Panc1 (cell line): ENCODE measurements around the gene BLNK. TPM values are rescaled to one million over a fixed set of nuclear protein-coding genes. Genes with fewer than 3 reads are reported as not detected.

ENCODE experiments used
- ATAC-seq: fragments of 200-7000 bp; cut with Tn5 transposase; 2 replicates; pipeline ENCODE4 v1.9.1; 2020; ENCODE audit warnings: mild to moderate bottlenecking, moderate library complexity
- BruUV-seq: library from RNA; stranded (reverse); fragments of 400-500 nt; replicated peaks from 2 replicates; lab custom pipeline; 2021; lab: Mats Ljungman, UMichigan
- CTCF ChIA-PET: fragments of 300-600 bp; sonication (Branson Sonifier 250); formaldehyde crosslinking; loops from one replicate; lab custom pipeline; 2022; ENCODE audit warnings: antibody characterized with exemption; lab: Charles Lee
- POLR2A ChIA-PET: fragments of 300-600 bp; sonication (Branson Sonifier 250); formaldehyde crosslinking; loops from one replicate; lab custom pipeline; 2022; ENCODE audit warnings: antibody characterized with exemption; lab: Charles Lee
- DNase-seq: peaks from one replicate; pipeline ENCODE4 v3.0.0-alpha.2; 2010; ENCODE audit warnings: low read depth, low spot score
- H3K27ac ChIP-seq: 2 replicates; pipeline ENCODE4 v1.5.1; 2011; ENCODE audit warnings: mild to moderate bottlenecking, low read length, inconsistent platforms
- H3K27me3 ChIP-seq: fragments of 200-500 bp; sonication (Bioruptor generic); 2 replicates; pipeline ENCODE4 v1.6.0; 2014; ENCODE audit warnings: low read length, inconsistent platforms; ENCODE audit not compliant: control insufficient read depth, insufficient read depth
- H3K36me3 ChIP-seq: fragments of 200-500 bp; sonication (Bioruptor generic); 2 replicates; pipeline ENCODE4 v1.5.1; 2014; ENCODE audit warnings: inconsistent platforms, mild to moderate bottlenecking, low read length, moderate library complexity; ENCODE audit not compliant: control insufficient read depth, insufficient read depth
- H3K4me1 ChIP-seq: 2 replicates; pipeline ENCODE4 v1.5.1; 2011; ENCODE audit warnings: inconsistent platforms, mild to moderate bottlenecking, low read length, moderate library complexity; ENCODE audit not compliant: control insufficient read depth, insufficient read depth
- H3K4me3 ChIP-seq, 2 experiments: 2 replicates each; pipeline ENCODE4 v1.5.1; 2011 to 2012; ENCODE audit warnings: low read depth in 2 of 2, low read length in 2 of 2, mild to moderate bottlenecking in 2 of 2, inconsistent platforms in 1 of 2, moderate library complexity in 1 of 2
- H3K9me3 ChIP-seq: fragments of 200-500 bp; sonication (Bioruptor generic); 2 replicates; pipeline ENCODE4 v1.5.1; 2014; ENCODE audit warnings: low read depth, mild to moderate bottlenecking, inconsistent platforms, low read length, moderate library complexity; ENCODE audit not compliant: control insufficient read depth, insufficient read depth
- POLR2AphosphoS5 ChIP-seq: IDR thresholded peaks from 2 replicates; pipeline ENCODE4 v1.6.1; 2012; ENCODE audit warnings: mild to moderate bottlenecking, low read depth, low read length, moderate library complexity
- SIN3A ChIP-seq: IDR thresholded peaks from 2 replicates; pipeline ENCODE4 v1.6.1; 2012; ENCODE audit warnings: low read depth, mild to moderate bottlenecking, low read length, moderate library complexity, borderline replicate concordance; ENCODE audit not compliant: insufficient read depth
- TCF7L2 ChIP-seq: IDR thresholded peaks from 2 replicates; pipeline ENCODE4 v1.6.1; 2011; ENCODE audit warnings: mild to moderate bottlenecking, low read depth, low read length, inconsistent platforms
- in situ Hi-C: cut with HindIII; loops from 2 replicates; pipeline ENCODE4 v1.10.0; 2016; ENCODE audit warnings: low sequenced_read_pairs, low pct_unique_long_range_greater_than_20kb
- intact Hi-C: fragments of 100-400 bp; cut with micrococcal nuclease; formaldehyde crosslinking; loops from one replicate; pipeline ENCODE4 v1.10.0; 2022; ENCODE audit not compliant: unreplicated experiment
- total RNA-seq: library from RNA; stranded (reverse); gene quantifications from one replicate; pipeline ENCODE4 v1.2.1, GENCODE V29; 2021; ENCODE audit not compliant: unreplicated experiment
- TF ChIP-seq, protein P1 (sequence below), 2 experiments: IDR thresholded peaks; 2 replicates each; pipeline ENCODE4 v1.6.1; 2011 to 2012; ENCODE audit warnings: low read depth in 2 of 2, control low read depth in 1 of 2, low read length in 1 of 2, mild to moderate bottlenecking in 1 of 2, moderate library complexity in 1 of 2; ENCODE audit not compliant: insufficient read depth in 1 of 2
- TF ChIP-seq, protein P2 (sequence below): fragments of 450-650 bp; IDR thresholded peaks from 2 replicates; pipeline ENCODE4 v1.5.1; 2017; ENCODE audit warnings: mild to moderate bottlenecking

BLNK gene
- total RNA-seq, 1 experiment from 2014 or later = 0.10 TPM

DNA sequence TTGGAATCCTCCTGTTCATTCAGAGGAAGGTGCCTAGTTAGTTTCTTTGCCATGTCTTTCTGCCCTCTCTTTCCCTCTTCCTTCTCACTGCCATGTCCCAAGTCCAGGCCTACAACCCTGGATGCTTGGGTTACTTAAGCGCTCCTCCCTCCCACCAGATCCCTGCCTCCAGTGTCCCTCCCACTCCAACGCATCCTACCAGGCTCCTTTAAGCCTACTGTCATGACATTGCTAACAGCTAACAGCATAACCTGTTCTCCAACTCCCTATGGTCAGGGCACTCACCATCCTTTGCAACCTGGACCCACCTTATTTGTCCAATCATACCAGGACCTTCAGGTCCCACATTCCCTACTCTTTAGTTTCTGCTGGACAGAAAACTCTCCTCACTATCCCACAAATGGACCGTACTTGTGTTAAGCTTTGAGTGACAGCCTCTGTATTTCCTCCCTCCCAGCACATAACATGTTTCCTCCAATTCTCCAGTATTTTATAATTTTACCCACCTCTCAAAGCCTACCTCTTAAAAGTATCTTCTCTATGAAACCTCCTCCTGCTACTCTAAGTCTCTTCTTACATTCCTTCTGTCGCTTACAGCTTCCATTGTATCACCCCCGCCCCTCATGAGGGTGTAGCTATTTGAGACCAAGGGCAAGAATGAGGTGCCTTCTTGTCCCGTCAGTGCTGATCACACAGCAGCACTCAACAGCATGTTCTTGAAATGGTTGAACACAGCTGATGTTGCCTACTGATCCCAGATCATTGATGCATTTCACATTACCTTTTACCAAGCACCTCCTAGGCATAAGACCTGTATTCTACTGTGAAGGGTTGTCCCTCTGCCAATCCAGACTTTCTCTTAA, 1.7 kb downstream of the BLNK start:
- intact Hi-C loops = no loop called here
- POLR2A ChIA-PET = no interaction called here
- no peak for DNase-seq
- BruUV-seq = no TSS peak
- H3K4me3 ChIP-seq = no peak overlapping the region
- peaks cover 24% of the 10 kb centered on the region for H3K27me3 ChIP-seq
- no peaks in the 10 kb centered on the region for H3K36me3 ChIP-seq
- no peak overlapping the region for H3K27ac ChIP-seq
- CTCF ChIA-PET = interaction anchor here (0.6 kb wide), 1 partner anchor 40 kb away, joined by 4 read pairs; no protein-coding TSS in a partner anchor
- H3K9me3 ChIP-seq = no peaks in the 10 kb centered on the region
- TF ChIP-seq TCF7L2 = no peak
- TF ChIP-seq, protein P1, sequence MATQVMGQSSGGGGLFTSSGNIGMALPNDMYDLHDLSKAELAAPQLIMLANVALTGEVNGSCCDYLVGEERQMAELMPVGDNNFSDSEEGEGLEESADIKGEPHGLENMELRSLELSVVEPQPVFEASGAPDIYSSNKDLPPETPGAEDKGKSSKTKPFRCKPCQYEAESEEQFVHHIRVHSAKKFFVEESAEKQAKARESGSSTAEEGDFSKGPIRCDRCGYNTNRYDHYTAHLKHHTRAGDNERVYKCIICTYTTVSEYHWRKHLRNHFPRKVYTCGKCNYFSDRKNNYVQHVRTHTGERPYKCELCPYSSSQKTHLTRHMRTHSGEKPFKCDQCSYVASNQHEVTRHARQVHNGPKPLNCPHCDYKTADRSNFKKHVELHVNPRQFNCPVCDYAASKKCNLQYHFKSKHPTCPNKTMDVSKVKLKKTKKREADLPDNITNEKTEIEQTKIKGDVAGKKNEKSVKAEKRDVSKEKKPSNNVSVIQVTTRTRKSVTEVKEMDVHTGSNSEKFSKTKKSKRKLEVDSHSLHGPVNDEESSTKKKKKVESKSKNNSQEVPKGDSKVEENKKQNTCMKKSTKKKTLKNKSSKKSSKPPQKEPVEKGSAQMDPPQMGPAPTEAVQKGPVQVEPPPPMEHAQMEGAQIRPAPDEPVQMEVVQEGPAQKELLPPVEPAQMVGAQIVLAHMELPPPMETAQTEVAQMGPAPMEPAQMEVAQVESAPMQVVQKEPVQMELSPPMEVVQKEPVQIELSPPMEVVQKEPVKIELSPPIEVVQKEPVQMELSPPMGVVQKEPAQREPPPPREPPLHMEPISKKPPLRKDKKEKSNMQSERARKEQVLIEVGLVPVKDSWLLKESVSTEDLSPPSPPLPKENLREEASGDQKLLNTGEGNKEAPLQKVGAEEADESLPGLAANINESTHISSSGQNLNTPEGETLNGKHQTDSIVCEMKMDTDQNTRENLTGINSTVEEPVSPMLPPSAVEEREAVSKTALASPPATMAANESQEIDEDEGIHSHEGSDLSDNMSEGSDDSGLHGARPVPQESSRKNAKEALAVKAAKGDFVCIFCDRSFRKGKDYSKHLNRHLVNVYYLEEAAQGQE (IDR thresholded peaks at IDR 0.05; ENCODE audit: insufficient read depth in 1 of 2, low read depth in 2 of 2, low read length in 1 of 2) = no peak
- no peak for TF ChIP-seq POLR2AphosphoS5
- TF ChIP-seq SIN3A = no peak
- TF ChIP-seq, protein P2, sequence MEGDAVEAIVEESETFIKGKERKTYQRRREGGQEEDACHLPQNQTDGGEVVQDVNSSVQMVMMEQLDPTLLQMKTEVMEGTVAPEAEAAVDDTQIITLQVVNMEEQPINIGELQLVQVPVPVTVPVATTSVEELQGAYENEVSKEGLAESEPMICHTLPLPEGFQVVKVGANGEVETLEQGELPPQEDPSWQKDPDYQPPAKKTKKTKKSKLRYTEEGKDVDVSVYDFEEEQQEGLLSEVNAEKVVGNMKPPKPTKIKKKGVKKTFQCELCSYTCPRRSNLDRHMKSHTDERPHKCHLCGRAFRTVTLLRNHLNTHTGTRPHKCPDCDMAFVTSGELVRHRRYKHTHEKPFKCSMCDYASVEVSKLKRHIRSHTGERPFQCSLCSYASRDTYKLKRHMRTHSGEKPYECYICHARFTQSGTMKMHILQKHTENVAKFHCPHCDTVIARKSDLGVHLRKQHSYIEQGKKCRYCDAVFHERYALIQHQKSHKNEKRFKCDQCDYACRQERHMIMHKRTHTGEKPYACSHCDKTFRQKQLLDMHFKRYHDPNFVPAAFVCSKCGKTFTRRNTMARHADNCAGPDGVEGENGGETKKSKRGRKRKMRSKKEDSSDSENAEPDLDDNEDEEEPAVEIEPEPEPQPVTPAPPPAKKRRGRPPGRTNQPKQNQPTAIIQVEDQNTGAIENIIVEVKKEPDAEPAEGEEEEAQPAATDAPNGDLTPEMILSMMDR = no peak
- in situ Hi-C loops = no loop called here
- H3K4me1 ChIP-seq = no peaks in the 10 kb centered on the region
- ATAC-seq = no peak

DNA sequence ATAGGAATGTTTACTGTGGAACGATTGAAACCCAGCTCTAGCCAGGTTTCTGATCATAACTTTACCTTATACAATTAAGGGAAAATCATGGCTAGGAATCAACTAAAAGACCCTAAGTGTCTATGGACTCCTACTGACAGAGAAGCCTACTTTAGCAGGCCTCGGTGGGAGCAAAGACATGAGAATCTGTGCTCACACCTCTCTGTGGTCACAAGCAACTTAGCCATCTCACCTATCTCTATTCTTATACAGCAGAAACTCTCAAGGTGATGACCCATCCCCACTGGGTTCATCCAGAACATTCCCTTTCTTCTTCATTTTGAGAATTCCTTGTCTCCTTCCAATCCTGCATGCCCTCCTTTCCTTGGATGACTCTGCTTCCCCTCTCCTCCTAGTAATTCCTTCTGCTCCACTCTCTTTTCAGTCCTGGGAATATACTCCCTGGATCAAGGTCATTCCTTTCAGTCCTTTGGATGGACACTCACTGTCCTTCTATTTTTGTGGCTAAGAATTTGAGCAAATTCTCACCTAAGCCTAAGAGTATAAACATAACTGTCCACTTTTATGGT, 2.9 kb downstream of the BLNK start:
- H3K4me3 ChIP-seq = no peak overlapping the region
- no peaks in the 10 kb centered on the region for H3K36me3 ChIP-seq
- H3K27ac ChIP-seq = no peak overlapping the region
- no peaks in the 10 kb centered on the region for H3K4me1 ChIP-seq
- no TSS peak for BruUV-seq
- ATAC-seq (no peak), DNase-seq (no peak)
- in situ Hi-C loops = no loop called here
- intact Hi-C loops = no loop called here
- CTCF ChIA-PET = no interaction called here
- POLR2A ChIA-PET = no interaction called here
- TF ChIP-seq TCF7L2 (no peak), SIN3A (no peak), POLR2AphosphoS5 (no peak)
- TF ChIP-seq, protein P1 (IDR thresholded peaks at IDR 0.05; ENCODE audit: insufficient read depth in 1 of 2, low read depth in 2 of 2, low read length in 1 of 2) = no peak
- H3K27me3 ChIP-seq = peaks cover 20% of the 10 kb centered on the region
- no peaks in the 10 kb centered on the region for H3K9me3 ChIP-seq
